Stimulated activated CD4-positive, alpha-beta T cell treated with anti-CD3 and anti-CD28 coated beads, Interleukin-1b, Interleukin-23, amount 100 ng/mL, for 24 hours (primary cell): ENCODE measurements around the gene SKI.
"Not testable (repeated sequence)": the region's sequence is repeated elsewhere in the genome, so short reads cannot be mapped to it uniquely, and the experiment has no call there.

ENCODE experiments used
- DNase-seq, 4 experiments: peaks; one replicate each; pipeline ENCODE4 v3.0.0-alpha.2; 2020; ENCODE audit warnings: low read depth in 4 of 4, low spot score in 1 of 4

SKI gene

DNA sequence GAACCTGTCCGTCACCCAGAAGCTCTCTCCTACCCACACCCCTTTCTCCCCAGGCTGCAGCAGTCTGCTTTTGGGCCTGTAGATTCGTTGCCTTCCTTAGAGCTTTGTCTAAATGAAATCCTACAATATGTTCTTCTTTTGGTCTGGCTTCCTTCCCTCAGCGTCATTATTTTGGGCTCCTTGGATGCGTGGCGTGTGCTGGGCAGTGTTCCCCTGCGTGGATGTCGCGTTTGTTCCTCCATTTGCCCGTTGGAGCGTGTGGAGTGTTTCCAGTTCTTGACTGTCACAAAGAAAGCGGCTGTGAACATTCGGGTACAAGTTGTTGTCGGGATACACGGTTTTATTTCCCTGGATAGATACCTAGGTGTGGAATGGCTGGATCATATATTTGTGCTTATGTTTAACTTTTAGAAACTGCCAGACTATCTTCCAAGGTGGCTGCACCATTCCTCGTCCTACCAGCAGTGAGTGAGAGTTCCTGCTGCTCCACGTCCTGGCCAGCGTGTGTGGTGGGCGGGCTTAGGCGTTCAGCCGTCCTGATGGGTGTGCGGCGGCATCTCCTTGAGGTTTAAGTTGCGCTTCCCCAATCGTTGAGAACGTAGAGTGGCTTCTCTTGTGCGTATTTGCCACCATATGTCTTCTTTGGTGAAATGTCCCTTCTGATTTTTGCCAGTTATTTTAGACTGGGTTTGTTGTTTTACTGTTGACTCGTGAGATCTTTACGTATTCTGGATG, 31.7 kb downstream of the SKI start:
- DNase-seq: no peak

- not testable (repeated sequence) for DNase-seq
Observed at GRCh38 chr1:2260470-2260869, 32.4 kb downstream of the SKI start.

GRCh38 chr1:2260917-2261316, 32.8 kb downstream of the SKI start:
- no peak for DNase-seq

DNA sequence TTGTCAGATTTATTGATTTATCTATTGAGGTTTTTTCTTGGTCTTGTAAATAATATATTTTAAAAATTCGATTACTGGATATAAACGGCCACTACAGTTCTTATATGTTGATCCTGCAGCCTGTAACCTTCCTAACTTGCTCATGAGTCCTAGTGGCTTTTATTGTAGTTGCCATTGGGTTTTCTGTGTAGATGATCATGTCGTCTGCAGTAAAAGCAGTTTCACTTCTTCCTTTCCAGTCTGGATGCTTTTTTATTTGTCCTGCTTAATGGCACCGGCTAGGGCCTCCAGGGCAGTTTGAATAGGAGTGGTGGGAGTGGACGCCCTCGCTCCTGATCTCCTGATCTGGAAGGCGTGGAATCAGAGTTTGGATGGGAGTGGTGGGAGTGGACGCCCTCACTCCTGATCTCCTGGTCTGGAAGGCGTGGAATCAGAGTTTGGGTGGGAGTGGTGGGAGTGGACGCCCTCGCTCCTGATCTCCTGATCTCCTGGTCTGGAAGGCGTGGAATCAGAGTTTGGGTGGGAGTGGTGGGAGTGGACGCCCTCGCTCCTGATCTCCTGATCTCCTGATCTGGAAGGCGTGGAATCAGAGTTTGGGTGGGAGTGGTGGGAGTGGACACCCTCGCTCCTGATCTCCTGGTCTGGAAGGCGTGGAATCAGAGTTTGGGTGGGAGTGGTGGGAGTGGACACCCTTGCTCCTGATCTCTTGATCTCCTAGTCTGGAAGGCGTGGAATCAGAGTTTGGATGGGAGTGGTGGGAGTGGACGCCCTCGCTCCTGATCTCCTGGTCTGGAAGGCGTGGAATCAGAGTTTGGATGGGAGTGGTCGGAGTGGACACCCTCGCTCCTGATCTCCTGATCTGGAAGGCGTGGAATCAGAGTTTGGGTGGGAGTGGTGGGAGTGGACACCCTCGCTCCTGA, 33.6 kb downstream of the SKI start:
- not testable (repeated sequence) for DNase-seq

GRCh38 chr1:2266301-2266975, 38.3 kb downstream of the SKI start:
- DNase-seq: no peak

DNA sequence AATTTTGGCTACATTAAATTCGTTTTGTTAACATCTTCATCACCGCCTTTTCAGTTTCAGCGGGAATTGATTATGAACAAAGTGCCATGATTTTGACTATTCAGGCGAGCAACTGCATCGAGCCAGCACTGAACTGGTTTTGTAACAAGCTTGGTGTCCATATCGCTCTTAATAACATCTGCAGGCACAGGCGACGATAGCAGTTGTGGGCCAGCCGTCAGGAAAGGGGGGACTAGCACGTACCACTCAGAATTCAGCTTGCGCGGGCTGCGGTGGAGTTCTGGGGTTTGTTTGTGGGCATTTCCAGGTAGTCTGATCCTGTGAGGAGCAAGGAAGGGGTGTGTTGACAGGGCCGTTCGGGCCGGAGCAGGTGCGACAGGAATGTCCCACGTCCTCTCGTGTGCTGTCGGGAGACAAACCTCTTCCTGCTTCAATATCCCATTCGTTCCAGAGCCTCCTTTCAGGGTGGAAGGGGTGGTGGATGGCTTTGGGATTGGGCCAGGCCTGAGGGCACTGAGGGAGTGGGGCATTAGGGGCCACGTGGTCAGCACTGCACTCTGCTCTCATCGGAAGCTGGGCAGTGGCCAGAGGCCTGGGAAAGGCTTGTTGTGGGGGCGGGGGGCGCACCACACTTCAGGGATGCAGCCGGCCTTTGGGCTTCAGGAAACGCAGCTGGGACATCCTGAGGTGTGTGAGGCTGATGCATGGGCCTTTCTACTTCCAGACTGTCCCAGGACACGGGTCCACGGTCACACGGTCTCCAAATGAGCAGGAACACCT, 39.1 kb downstream of the SKI start:
- DNase-seq: no peak

DNA sequence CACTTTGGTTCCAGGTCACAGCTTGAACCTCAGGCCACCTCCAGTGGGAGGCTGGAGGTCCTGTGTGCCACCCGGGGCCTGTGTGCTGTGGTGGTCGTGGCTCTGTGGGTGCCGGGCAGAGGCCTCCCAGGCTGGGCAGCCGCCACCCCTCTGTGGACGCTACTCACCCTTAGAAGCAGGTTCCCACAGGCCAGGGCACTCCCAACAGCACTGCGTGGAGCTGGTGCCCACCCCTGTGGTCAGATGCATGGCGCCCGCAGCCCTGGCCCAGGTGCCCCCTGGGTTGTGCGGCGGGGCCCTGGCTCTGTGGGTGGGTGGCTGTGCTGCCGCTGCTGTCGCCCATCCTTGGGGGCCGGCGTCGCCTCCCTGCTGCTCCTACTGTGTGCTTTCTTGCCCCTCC, 39.7 kb downstream of the SKI start:
- no peak for DNase-seq

- DNase-seq: no peak
Observed at GRCh38 chr1:2268285-2269056, 40.4 kb downstream of the SKI start.

- DNase-seq: no peak
Observed at GRCh38 chr1:2269193-2269921, 41.2 kb downstream of the SKI start.

DNA sequence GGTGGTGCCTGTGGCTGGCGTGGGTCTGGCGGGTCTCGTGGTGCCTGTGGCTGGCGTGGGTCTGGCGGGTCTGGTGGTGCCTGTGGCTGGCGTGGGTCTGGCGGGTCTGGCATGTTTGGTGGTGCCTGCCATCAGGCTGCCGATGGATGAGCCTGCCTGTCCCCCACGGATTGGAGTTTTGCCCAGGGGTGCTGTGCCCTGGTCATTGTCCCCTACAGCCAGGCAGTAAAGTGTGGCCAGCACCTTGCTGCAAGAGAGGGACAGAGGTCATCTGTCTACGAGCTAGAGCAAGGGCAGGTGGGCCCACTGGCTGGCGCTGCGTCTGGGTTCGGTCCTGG, 41.8 kb downstream of the SKI start:
- no peak for DNase-seq

GRCh38 chr1:2270260-2271100, 42.4 kb downstream of the SKI start:
- no peak for DNase-seq

GRCh38 chr1:2271211-2271721, 43.1 kb downstream of the SKI start:
- no peak for DNase-seq

DNA sequence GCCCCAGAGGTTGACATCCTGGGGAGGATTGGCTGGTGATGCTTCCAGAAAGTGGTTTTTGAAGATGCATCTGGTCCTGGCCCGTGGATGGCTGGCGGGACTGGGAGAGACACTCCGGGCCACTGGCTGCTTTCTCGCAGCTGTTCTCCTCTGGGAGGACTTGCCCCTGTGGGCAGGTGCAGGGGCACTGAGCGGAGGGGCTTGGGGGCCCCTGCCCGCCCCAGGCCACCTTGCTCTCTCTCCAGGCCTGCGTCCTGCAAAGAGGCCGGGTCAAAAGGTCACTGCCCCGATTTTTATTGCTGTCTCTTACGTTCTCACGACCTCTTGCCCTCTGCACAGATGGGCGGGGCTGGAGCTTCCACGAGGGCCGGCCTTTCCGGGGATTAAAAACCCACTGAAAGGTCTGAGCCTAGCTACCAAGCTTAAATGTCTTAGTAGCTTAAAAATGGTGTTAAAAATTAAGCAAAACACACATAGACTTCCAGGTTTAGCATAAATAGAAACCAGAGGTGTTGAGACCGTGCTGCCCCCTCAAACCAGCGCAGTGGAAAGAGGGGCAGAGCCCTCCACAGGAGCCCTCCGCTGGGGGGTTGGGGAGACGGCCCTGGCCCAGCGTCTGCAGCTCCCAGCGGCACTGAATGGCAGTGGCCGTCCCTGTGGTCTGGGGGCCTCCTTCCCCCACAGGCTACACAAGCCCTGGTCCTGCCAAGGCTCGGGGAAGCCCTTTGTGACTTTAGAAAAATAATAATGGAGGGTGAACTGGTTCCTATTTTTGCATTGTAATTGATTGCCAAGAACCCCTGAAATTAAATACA, 43.9 kb downstream of the SKI start:
- no peak for DNase-seq

- no peak for DNase-seq
Observed at GRCh38 chr1:2272686-2273400, 44.7 kb downstream of the SKI start.

DNA sequence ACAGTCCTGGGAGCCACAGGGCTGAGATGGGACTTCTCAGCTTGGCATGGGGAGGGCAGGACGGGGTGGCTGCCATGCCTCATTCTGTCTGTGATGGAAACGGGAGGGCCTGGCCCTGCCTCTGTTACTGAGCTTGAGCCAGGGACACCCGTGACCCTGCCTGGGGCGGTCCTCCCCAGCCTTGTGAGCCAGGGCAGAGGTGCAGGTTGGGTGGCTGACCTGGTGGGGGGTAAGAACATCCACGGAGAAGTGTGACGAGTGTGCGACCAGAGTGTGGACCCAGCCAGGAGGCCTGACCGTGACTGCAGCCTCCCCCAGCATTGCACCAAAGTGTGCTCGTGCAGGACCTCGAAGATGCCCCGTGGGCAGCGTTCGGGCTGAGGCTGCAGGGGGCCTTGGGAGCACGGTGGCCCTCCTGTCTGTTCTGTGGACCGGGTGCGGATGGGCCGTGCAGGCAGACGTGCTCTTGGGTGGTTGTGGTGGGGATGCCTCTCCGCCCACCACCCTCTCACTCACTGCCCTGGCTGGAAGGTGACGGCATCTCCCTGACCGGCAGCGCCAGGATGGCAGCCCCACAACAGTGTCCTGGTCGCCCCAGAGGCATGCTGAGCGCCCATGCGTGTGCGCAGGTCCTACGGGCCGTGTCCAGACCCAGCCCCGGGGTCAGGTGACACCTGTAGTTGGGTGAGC, 45.4 kb downstream of the SKI start:
- DNase-seq: no peak

DNA sequence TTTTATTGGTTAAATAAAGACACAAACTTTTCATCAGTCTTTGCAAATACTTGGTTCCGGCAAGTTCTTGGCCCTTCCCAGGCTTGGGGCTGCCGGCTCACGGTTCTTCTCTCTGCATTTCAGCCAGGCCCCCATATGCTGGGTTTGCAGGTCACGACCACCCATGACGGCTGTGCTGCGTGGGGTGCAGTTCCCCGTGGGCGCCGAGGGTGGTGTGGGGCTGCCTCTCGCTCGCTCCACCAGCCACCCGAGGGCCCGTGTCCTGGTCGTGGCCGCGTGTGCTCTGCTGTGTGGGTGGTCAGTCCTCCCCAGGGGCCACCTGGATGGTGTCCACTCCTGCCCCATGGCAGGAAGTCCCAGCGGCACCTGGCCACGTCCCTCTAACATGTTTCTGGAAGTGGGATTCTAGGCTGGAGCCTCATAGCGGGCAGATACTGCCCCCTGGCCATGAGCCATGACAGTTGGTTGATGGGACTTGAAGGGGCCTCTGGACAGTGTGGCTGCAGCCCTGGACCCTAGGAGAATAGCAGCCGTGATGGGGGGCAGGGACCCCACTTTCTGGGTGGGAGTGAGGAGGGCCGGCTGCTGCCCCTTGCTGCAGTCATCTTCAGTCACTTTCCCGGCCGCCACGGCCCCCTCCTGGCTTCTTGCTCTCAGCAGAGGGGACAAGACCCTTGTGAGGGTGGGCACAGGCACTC, 46.3 kb downstream of the SKI start:
- no peak for DNase-seq
